ENCODE measurements around the gene MYRIP.
"Not testable (repeated sequence)": the region's sequence is repeated elsewhere in the genome, so short reads cannot be mapped to it uniquely, and the experiment has no call there.

The MYRIP gene

GRCh38 chr3:40237889-40238571 lies 428.6 kb downstream of the MYRIP start:
- no peak for DNase-seq (ENCODE audit: low spot score)

GRCh38 chr3:40240921-40241320 lies 431.5 kb downstream of the MYRIP start:
- no peak for DNase-seq (ENCODE audit: low spot score)

GRCh38 chr3:40242216-40242615 lies 432.8 kb downstream of the MYRIP start:
- no peak for DNase-seq (ENCODE audit: low spot score)

GRCh38 chr3:40242638-40243037 lies 433.2 kb downstream of the MYRIP start:
- no peak for DNase-seq (ENCODE audit: low spot score)

- DNase-seq (ENCODE audit: low spot score): no peak
Measured at GRCh38 chr3:40243056-40243455, 433.6 kb downstream of the MYRIP start.

- DNase-seq (ENCODE audit: low spot score): no peak
Measured at GRCh38 chr3:40247714-40248454, 438.5 kb downstream of the MYRIP start.

GRCh38 chr3:40248591-40248990 lies 439.2 kb downstream of the MYRIP start:
- DNase-seq (ENCODE audit: low spot score): no peak

- DNase-seq (ENCODE audit: low spot score): no peak
Measured at GRCh38 chr3:40249168-40249567, 439.8 kb downstream of the MYRIP start.

- no peak for DNase-seq (ENCODE audit: low spot score)
Measured at GRCh38 chr3:40254491-40254890, 445.1 kb downstream of the MYRIP start.

- DNase-seq (ENCODE audit: low spot score): no peak
Measured at GRCh38 chr3:40254891-40255290, 445.5 kb downstream of the MYRIP start.

- DNase-seq (ENCODE audit: low spot score): no peak
Measured at GRCh38 chr3:40255532-40255931, 446.1 kb downstream of the MYRIP start.

- no peak for DNase-seq (ENCODE audit: low spot score)
Measured at GRCh38 chr3:40258064-40258463, 448.7 kb downstream of the MYRIP start.

- DNase-seq (ENCODE audit: low spot score): no peak
Measured at GRCh38 chr3:40258555-40258954, 449.1 kb downstream of the MYRIP start.

GRCh38 chr3:40262331-40262730 lies 452.9 kb downstream of the MYRIP start:
- DNase-seq (ENCODE audit: low spot score): no peak

GRCh38 chr3:40264451-40264850 lies 455.0 kb downstream of the MYRIP start:
- DNase-seq (ENCODE audit: low spot score): no peak

GRCh38 chr3:40265181-40265580 lies 455.8 kb downstream of the MYRIP start:
- DNase-seq (ENCODE audit: low spot score): no peak

- no peak for DNase-seq (ENCODE audit: low spot score)
Measured at GRCh38 chr3:40267937-40268724, 458.7 kb downstream of the MYRIP start.

- DNase-seq (ENCODE audit: low spot score): no peak
Measured at GRCh38 chr3:40268802-40269524, 459.6 kb downstream of the MYRIP start.

GRCh38 chr3:40278791-40279190 lies 469.4 kb downstream of the MYRIP start:
- no peak for DNase-seq (ENCODE audit: low spot score)

- DNase-seq (ENCODE audit: low spot score): no peak
Measured at GRCh38 chr3:40281995-40282394, 472.6 kb downstream of the MYRIP start.

GRCh38 chr3:40283057-40283456 lies 473.6 kb downstream of the MYRIP start:
- DNase-seq (ENCODE audit: low spot score): not testable (repeated sequence)

GRCh38 chr3:40287248-40287647 lies 477.8 kb downstream of the MYRIP start:
- DNase-seq (ENCODE audit: low spot score): no peak

Data from hematopoietic multipotent progenitor cell treated with erythropoietin and hydrocortisone succinate and interleukin-3 and kit ligand, for 15 days (in vitro differentiated cells).